ENCODE data around the gene ARL8A.

ARL8A gene

GRCh38 chr1:202107801-202108731 is 36.5 kb downstream of the ARL8A start:
- DNase-seq = no peak

- no peak for DNase-seq
Observed at GRCh38 chr1:202107321-202107761, 37.2 kb downstream of the ARL8A start.

- DNase-seq = no peak
Observed at GRCh38 chr1:202106340-202107254, 37.9 kb downstream of the ARL8A start.

GRCh38 chr1:202105571-202106339 is 38.8 kb downstream of the ARL8A start:
- DNase-seq = no peak

GRCh38 chr1:202104073-202104472 is 40.5 kb downstream of the ARL8A start:
- DNase-seq = no peak

GRCh38 chr1:202101184-202101583 is 43.4 kb downstream of the ARL8A start:
- DNase-seq = no peak

- DNase-seq = no peak
Observed at GRCh38 chr1:202093858-202094257, 50.7 kb downstream of the ARL8A start.

GRCh38 chr1:202090994-202091393 is 53.5 kb downstream of the ARL8A start:
- DNase-seq = no peak

- no peak for DNase-seq
Observed at GRCh38 chr1:202088206-202088605, 56.3 kb downstream of the ARL8A start.

- no peak for DNase-seq
Observed at GRCh38 chr1:202086579-202087350, 57.8 kb downstream of the ARL8A start.

GRCh38 chr1:202085682-202086373 is 58.7 kb downstream of the ARL8A start:
- DNase-seq = no peak

GRCh38 chr1:202084791-202085681 is 59.5 kb downstream of the ARL8A start:
- no peak for DNase-seq

Data from amniotic stem cell (primary cell).